Adrenal gland (tissue), 12 donors: ENCODE measurements around the gene RNFT1. TPM values are rescaled to one million over a fixed set of nuclear protein-coding genes. Genes with fewer than 3 reads are reported as not detected.

Source experiments
- polyA plus RNA-seq, 3 donors: library from polyadenylated mRNA; stranded (reverse); fragments of 200-250 nt in 2 of 3; fragments of 350-450 nt in 1 of 3; fragmentation: Illumina TruSeq in 1 of 3; extraction: RNeasy Lipid Tissue Mini Kit (QIAGEN cat#74804) in 1 of 3; gene quantifications; one replicate each; pipeline ENCODE4 v1.2.3, GENCODE V29; 2013 to 2014
- small RNA-seq, 2 donors: library from RNA; depleted of rRNA; stranded (forward); fragments of <200 nt; gene quantifications; one replicate each; pipeline ENCODE3, GENCODE V24; 2016
- total RNA-seq, 9 donors: library from RNA; depleted of rRNA in 4 of 9; stranded (reverse); fragments of >200 nt in 4 of 9; fragments of 120-200 nt in 1 of 9; fragmentation: NEBNext Ultra II Directional in 1 of 9; extraction: Animal tissue kit (Norgen Biotek cat#: 25700) in 1 of 9; gene quantifications; one replicate each; pipeline versions ENCODE4 v1.1.0 to v1.2.4, GENCODE V29; 2013 to 2023
- donor health status: healthy with polysubstance abuse.
- donor health status: Bipolar disorder and iron deficiency.
- donor health status: DM: yes; HTN: yes; CAD: no.
- donor health status: DM: no; HTN: no; CAD: no.
- donor health status: DM: no; HTN: no; CAD: no.
- donor health status: DM: yes; HTN: yes; CAD: no.

The RNFT1 gene
- total and polyA plus RNA-seq, 12 donors, result 9.8 to 31.7 (median 23.6) TPM

Small RNA genes within 50 kb of the gene (small RNA-seq; reads per million reads assigned to genes)
- gene RPS29P21, result 0 reads per million in 2 donors

Other genes starting within 250 kb of the RNFT1 start
- 10 to 100 TPM in 3 of 9 donors, 1 to 10 TPM in 6; 3.1 to 14.1 (median 8.2) TPM for gene TUBD1, start 71.8 kb downstream of the RNFT1 start, total RNA-seq
- 10 to 100 TPM in 1 of 3 donors, 1 to 10 TPM in 2; 6.0 to 10.2 (median 7.1) TPM for gene TUBD1, start 71.8 kb downstream of the RNFT1 start, polyA plus RNA-seq
- 10 to 100 TPM; 20.9 to 49.0 (median 37.2) TPM for gene RPS6KB1, start 71.6 kb downstream of the RNFT1 start, total RNA-seq
- 10 to 100 TPM; 13.2 to 37.4 (median 16.7) TPM for gene RPS6KB1, start 71.6 kb downstream of the RNFT1 start, polyA plus RNA-seq
- 10 to 100 TPM; 18.8 to 30.3 (median 25.6) TPM for gene HEATR6, start 114.2 kb upstream of the RNFT1 start, total RNA-seq
- gene HEATR6, start 114.2 kb upstream of the RNFT1 start, polyA plus RNA-seq, result 10 to 100 TPM; 14.3 to 22.8 (median 15.4) TPM
- gene CA4, start 185.2 kb upstream of the RNFT1 start, total RNA-seq, result 1 to 10 TPM in 5 of 9 donors, under 1 TPM in 4; 0.55 to 2.8 (median 1.1) TPM
- gene CA4, start 185.2 kb upstream of the RNFT1 start, polyA plus RNA-seq, result 10 to 100 TPM in 1 of 3 donors, 1 to 10 TPM in 1, under 1 TPM in 1; 0.42 to 15.3 (median 2.9) TPM